CD4-positive, alpha-beta T cell treated with Interleukin-15 for 4 hours (primary cell): ENCODE results near the gene PRUNE2.

Source experiments
- DNase-seq: peaks from one replicate; pipeline ENCODE4 v3.0.0-alpha.2; 2020; ENCODE audit warnings: low spot score

PRUNE2 gene

GRCh38 chr9:76657265-76657664 lies 248.6 kb downstream of the PRUNE2 start:
- DNase-seq = no peak

GRCh38 chr9:76655971-76656370 lies 249.9 kb downstream of the PRUNE2 start:
- DNase-seq = no peak

- no peak for DNase-seq
Measured at GRCh38 chr9:76655121-76655541, 250.8 kb downstream of the PRUNE2 start.

- DNase-seq = no peak
Measured at GRCh38 chr9:76654575-76654974, 251.3 kb downstream of the PRUNE2 start.

GRCh38 chr9:76654051-76654461 lies 251.9 kb downstream of the PRUNE2 start:
- DNase-seq = no peak

GRCh38 chr9:76652894-76653293 lies 253.0 kb downstream of the PRUNE2 start:
- no peak for DNase-seq

- DNase-seq = no peak
Measured at GRCh38 chr9:76651119-76651705, 254.7 kb downstream of the PRUNE2 start.

- no peak for DNase-seq
Measured at GRCh38 chr9:76650692-76651091, 255.2 kb downstream of the PRUNE2 start.

GRCh38 chr9:76649894-76650293 lies 256.0 kb downstream of the PRUNE2 start:
- no peak for DNase-seq

GRCh38 chr9:76646249-76646648 lies 259.7 kb downstream of the PRUNE2 start:
- no peak for DNase-seq

GRCh38 chr9:76644647-76645250 lies 261.2 kb downstream of the PRUNE2 start:
- no peak for DNase-seq

- DNase-seq = no peak
Measured at GRCh38 chr9:76644171-76644570, 261.7 kb downstream of the PRUNE2 start.

- DNase-seq = no peak
Measured at GRCh38 chr9:76643399-76644117, 262.4 kb downstream of the PRUNE2 start.

- no peak for DNase-seq
Measured at GRCh38 chr9:76642701-76643209, 263.2 kb downstream of the PRUNE2 start.

- DNase-seq = no peak
Measured at GRCh38 chr9:76642074-76642473, 263.8 kb downstream of the PRUNE2 start.

GRCh38 chr9:76638001-76638400 lies 267.9 kb downstream of the PRUNE2 start:
- DNase-seq = no peak

GRCh38 chr9:76637416-76637815 lies 268.5 kb downstream of the PRUNE2 start:
- DNase-seq = no peak

GRCh38 chr9:76634356-76635054 lies 271.4 kb downstream of the PRUNE2 start:
- no peak for DNase-seq

GRCh38 chr9:76630916-76631315 lies 275.0 kb downstream of the PRUNE2 start:
- DNase-seq = no peak

GRCh38 chr9:76629205-76629990 lies 276.5 kb downstream of the PRUNE2 start:
- no peak for DNase-seq

- no peak for DNase-seq
Measured at GRCh38 chr9:76628155-76628554, 277.8 kb downstream of the PRUNE2 start.

- DNase-seq = no peak
Measured at GRCh38 chr9:76626980-76627379, 278.9 kb downstream of the PRUNE2 start.
